ENCODE data around the gene STIM1.

STIM1 gene

GRCh38 chr11:3841426-3842350 lies 13.8 kb upstream of the STIM1 start:
- intact Hi-C loops (cut with DNase I; ENCODE audit: low total_unique reads): loop anchor here (5.0 kb wide), 2 partner anchors 44 to 251 kb away; partner anchors contain the start of genes NUP98 and RRM1
- peak; percentile 57 to 82 for TF ChIP-seq CTCF (IDR thresholded peaks at IDR 0.05)
- H3K36me3 ChIP-seq: no peaks in the 10 kb centered on the region

GRCh38 chr11:3843326-3843725 lies 12.1 kb upstream of the STIM1 start:
- no peak overlapping the region for H3K4me3 ChIP-seq
- intact Hi-C loops (cut with DNase I; ENCODE audit: low total_unique reads): loop anchor here (5.0 kb wide), 2 partner anchors 46 to 249 kb away; partner anchors contain the start of genes NUP98 and RRM1
- H3K9me3 ChIP-seq: no peaks in the 10 kb centered on the region
- DNase-seq: no peak
- H3K4me1 ChIP-seq: peaks cover 0 to 21% (median 11%) of the 10 kb centered on the region in 4 donors
- H3K27ac ChIP-seq: no peak overlapping the region
- H3K27me3 ChIP-seq: no peaks in the 10 kb centered on the region
- no peak for TF ChIP-seq CTCF (IDR thresholded peaks at IDR 0.05)
- H3K36me3 ChIP-seq: no peaks in the 10 kb centered on the region

More at GRCh38 chr11:3841426-3842350, 13.8 kb upstream of the STIM1 start:
- no peaks in the 10 kb centered on the region for H3K9me3 ChIP-seq
- peak; percentile 76 to 91 for DNase-seq
- peak overlapping the region; percentile 94 to 99 for H3K27ac ChIP-seq
- H3K4me3 ChIP-seq: peak overlapping the region; percentile 96 to 99
- H3K4me1 ChIP-seq: peaks cover 0 to 34% (median 16%) of the 10 kb centered on the region in 4 donors
- H3K27me3 ChIP-seq: no peaks in the 10 kb centered on the region

- Histone ChIP-seq H3K27me3 (no peaks in the 10 kb centered on the region), H3K9me3 (no peaks in the 10 kb centered on the region), H3K4me3 (no peak overlapping the region), H3K27ac (no peak overlapping the region), H3K4me1 (peaks cover 0 to 4% (median 1%) of the 10 kb centered on the region in 4 donors), H3K36me3 (no peaks in the 10 kb centered on the region)
- no peak for DNase-seq
- TF ChIP-seq CTCF (IDR thresholded peaks at IDR 0.05): no peak
- intact Hi-C loops (cut with DNase I; ENCODE audit: low total_unique reads): no loop called here
Observed at GRCh38 chr11:3845246-3845645, 10.2 kb upstream of the STIM1 start.

GRCh38 chr11:3845670-3846069 lies 9.8 kb upstream of the STIM1 start:
- no peaks in the 10 kb centered on the region for H3K36me3 ChIP-seq
- intact Hi-C loops (cut with DNase I; ENCODE audit: low total_unique reads): no loop called here
- no peak for TF ChIP-seq CTCF (IDR thresholded peaks at IDR 0.05)

DNA sequence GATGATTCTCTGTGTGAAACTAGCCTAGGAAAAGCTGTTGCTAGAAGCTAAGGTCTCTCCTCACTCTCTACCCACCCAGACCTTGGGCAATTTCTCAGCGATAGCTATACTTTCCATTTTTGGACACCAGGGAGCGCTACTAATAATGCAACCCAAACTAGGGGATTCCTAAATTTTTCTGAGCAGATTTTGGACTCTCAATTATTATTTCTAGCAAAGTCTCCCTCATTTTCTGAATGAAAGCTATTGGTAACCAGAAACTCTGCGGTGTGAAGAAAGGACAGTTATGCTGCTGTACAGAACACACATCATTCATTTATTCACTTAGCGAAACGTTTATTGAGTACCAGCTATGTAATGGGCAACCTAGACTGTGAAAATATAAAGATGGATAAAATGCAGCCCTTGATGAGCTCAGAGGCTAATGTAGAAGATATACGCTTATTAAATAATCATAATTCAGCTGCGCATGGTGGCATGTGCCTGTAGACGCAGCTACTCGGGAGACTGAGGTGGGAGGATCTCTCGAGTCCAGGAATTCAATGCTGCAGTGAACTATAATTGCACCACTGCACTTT lies 6.1 kb upstream of the STIM1 start:
- H3K36me3 ChIP-seq: no peaks in the 10 kb centered on the region
- peak; percentile 67 to 68 for TF ChIP-seq CTCF (IDR thresholded peaks at IDR 0.05)
- no peaks in the 10 kb centered on the region for H3K9me3 ChIP-seq
- intact Hi-C loops (cut with DNase I; ENCODE audit: low total_unique reads): no loop called here
- peaks cover 0 to 5% (median 1%) of the 10 kb centered on the region in 4 donors for H3K4me1 ChIP-seq
- DNase-seq: no peak
- no peak overlapping the region for H3K27ac ChIP-seq
- no peaks in the 10 kb centered on the region for H3K27me3 ChIP-seq
- no peak overlapping the region for H3K4me3 ChIP-seq

More at GRCh38 chr11:3845670-3846069, 9.8 kb upstream of the STIM1 start:
- Histone ChIP-seq H3K4me1 (peaks cover 0 to 4% (median 1%) of the 10 kb centered on the region in 4 donors), H3K27me3 (no peaks in the 10 kb centered on the region), H3K4me3 (no peak overlapping the region), H3K9me3 (no peaks in the 10 kb centered on the region), H3K27ac (no peak overlapping the region)
- no peak for DNase-seq
